HL-60 (cell line): Measurements from ENCODE around the gene CLECL1.

ENCODE experiments used
- DNase-seq, 2 experiments: peaks; one replicate each; pipeline ENCODE4 v3.0.0-alpha.2; 2010 to 2020; ENCODE audit warnings: low read depth in 1 of 2, low spot score in 1 of 2
- H3K27ac ChIP-seq: fragments of 250-450 bp; sonication (Bioruptor Pico); replicated peaks from 2 replicates; pipeline ENCODE4 v1.5.1; 2020; ENCODE audit warnings: mild to moderate bottlenecking, moderate library complexity
- H3K27me3 ChIP-seq: fragments of 250-450 bp; sonication (Bioruptor Pico); 2 replicates; pipeline ENCODE4 v1.5.1; 2021; ENCODE audit warnings: mild to moderate bottlenecking, moderate library complexity; ENCODE audit not compliant: insufficient read depth, poor library complexity, severe bottlenecking
- H3K4me3 ChIP-seq: replicated peaks from 2 replicates; pipeline ENCODE4 v1.5.1; 2011; ENCODE audit warnings: mild to moderate bottlenecking, control low read depth, low read length; ENCODE audit not compliant: insufficient read depth
- CTCF ChIP-seq: IDR thresholded peaks from one replicate; pipeline ENCODE4 v1.5.1; 2011; ENCODE audit warnings: low read length, control low read depth, inconsistent platforms; ENCODE audit not compliant: insufficient read depth
- GABPA ChIP-seq: IDR thresholded peaks from 2 replicates; pipeline ENCODE4 v1.6.1; 2012; ENCODE audit warnings: low read depth
- POLR2AphosphoS5 ChIP-seq: IDR thresholded peaks from 2 replicates; pipeline ENCODE4 v1.6.1; 2012; ENCODE audit warnings: low read depth
- SPI1 ChIP-seq: IDR thresholded peaks from 2 replicates; pipeline ENCODE4 v1.6.1; 2012; ENCODE audit warnings: low read depth, mild to moderate bottlenecking, borderline replicate concordance
- TF ChIP-seq, protein P1 (sequence below): IDR thresholded peaks from 2 replicates; pipeline ENCODE4 v1.6.1; 2012; ENCODE audit warnings: low read depth; ENCODE audit not compliant: insufficient replicate concordance

The CLECL1 gene

GRCh38 chr12:9755567-9755966 lies 22.7 kb upstream of the CLECL1 start:
- Histone ChIP-seq H3K4me3 (no peak overlapping the region), H3K27ac (no peak overlapping the region), H3K27me3 (no peaks in the 10 kb centered on the region)
- no peak for TF ChIP-seq CTCF
- no peak for TF ChIP-seq POLR2AphosphoS5
- no peak for TF ChIP-seq SPI1
- TF ChIP-seq, protein P1, sequence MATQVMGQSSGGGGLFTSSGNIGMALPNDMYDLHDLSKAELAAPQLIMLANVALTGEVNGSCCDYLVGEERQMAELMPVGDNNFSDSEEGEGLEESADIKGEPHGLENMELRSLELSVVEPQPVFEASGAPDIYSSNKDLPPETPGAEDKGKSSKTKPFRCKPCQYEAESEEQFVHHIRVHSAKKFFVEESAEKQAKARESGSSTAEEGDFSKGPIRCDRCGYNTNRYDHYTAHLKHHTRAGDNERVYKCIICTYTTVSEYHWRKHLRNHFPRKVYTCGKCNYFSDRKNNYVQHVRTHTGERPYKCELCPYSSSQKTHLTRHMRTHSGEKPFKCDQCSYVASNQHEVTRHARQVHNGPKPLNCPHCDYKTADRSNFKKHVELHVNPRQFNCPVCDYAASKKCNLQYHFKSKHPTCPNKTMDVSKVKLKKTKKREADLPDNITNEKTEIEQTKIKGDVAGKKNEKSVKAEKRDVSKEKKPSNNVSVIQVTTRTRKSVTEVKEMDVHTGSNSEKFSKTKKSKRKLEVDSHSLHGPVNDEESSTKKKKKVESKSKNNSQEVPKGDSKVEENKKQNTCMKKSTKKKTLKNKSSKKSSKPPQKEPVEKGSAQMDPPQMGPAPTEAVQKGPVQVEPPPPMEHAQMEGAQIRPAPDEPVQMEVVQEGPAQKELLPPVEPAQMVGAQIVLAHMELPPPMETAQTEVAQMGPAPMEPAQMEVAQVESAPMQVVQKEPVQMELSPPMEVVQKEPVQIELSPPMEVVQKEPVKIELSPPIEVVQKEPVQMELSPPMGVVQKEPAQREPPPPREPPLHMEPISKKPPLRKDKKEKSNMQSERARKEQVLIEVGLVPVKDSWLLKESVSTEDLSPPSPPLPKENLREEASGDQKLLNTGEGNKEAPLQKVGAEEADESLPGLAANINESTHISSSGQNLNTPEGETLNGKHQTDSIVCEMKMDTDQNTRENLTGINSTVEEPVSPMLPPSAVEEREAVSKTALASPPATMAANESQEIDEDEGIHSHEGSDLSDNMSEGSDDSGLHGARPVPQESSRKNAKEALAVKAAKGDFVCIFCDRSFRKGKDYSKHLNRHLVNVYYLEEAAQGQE: no peak
- TF ChIP-seq GABPA: no peak
- no peak for DNase-seq

GRCh38 chr12:9755035-9755434 lies 22.1 kb upstream of the CLECL1 start:
- no peak overlapping the region for H3K4me3 ChIP-seq
- H3K27ac ChIP-seq: no peak overlapping the region
- H3K27me3 ChIP-seq: no peaks in the 10 kb centered on the region
- TF ChIP-seq SPI1: no peak
- DNase-seq: no peak

DNA sequence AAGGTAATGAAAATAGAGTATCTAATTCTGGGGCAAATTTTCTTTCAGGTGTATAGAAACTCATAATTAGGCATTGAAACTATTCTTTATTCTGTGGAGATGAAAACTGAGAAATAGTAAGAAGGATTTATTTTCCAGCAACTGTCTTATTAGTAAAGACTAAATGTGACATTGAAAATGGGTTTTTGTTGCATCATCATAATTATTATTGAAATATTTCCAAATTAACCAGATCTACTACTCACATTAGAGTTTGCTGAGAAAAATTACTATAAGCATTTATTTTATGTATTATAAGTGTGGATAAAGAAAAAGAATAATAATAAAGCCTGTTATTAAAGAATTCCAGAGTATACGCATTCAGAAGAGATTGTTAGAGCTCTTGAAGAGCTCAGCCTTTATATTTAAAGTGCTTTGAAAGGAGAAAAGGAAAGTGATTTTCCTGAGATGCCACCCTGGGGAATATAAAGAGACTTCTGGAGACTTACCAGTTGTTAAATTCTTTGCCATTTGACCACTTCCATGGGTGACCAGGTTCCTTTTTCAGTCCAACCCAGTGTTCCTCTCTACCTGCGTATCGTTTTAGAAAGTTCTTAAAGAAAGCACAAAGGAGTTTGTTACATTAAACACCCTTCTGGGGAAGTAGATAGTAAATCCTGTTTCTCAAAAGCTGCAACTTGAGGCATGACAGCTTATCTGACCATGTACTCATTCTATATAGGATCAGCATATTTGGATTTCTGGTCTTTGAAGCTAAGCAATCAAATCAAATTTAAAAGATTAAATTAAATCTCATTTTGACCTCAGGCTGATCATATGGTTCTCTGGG lies 21.4 kb upstream of the CLECL1 start:
- Histone ChIP-seq H3K27me3 (no peaks in the 10 kb centered on the region), H3K27ac (no peak overlapping the region), H3K4me3 (no peak overlapping the region)
- no peak for DNase-seq
- TF ChIP-seq, protein P1: no peak
- TF ChIP-seq CTCF (no peak), SPI1 (no peak), POLR2AphosphoS5 (no peak), GABPA (no peak)

DNA sequence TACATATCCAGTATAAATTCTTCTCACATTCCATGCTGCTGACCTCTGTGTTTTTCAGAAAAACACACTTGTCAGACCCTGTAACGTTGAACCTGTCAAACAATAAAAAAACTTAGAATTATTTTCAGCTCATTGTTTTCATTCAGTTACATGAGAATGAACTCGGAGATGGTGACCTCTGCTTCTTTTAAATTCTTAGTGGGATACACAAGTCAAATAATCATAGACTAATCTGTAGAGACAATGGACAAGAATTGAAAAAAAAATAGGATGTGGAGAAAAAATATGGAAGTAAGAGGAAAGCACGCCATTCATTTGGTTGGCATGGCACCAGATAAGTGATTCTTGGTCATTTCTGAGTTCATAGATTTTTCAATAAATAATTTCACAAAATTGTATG lies 20.6 kb upstream of the CLECL1 start:
- no peak overlapping the region for H3K27ac ChIP-seq
- H3K27me3 ChIP-seq: no peaks in the 10 kb centered on the region
- H3K4me3 ChIP-seq: no peak overlapping the region
- DNase-seq: no peak
- TF ChIP-seq SPI1: no peak
- TF ChIP-seq GABPA: no peak
- TF ChIP-seq CTCF: no peak
- TF ChIP-seq, protein P1: no peak
- TF ChIP-seq POLR2AphosphoS5: no peak
